NCI-H187 treated with DMSO at 0.1 percent for 48 hours (cell line): ENCODE results near the gene GTF2F1.
A peak's percentile ranks its signal among the peaks of the same experiment; 100 is the strongest.
"Not testable (repeated sequence)": the region's sequence is repeated elsewhere in the genome, so short reads cannot be mapped to it uniquely, and the experiment has no call there.

Experiments
- DNase-seq: peaks from one replicate; lab custom pipeline; 2025; lab: John Stamatoyannopoulos, UW

Gene GTF2F1

DNA sequence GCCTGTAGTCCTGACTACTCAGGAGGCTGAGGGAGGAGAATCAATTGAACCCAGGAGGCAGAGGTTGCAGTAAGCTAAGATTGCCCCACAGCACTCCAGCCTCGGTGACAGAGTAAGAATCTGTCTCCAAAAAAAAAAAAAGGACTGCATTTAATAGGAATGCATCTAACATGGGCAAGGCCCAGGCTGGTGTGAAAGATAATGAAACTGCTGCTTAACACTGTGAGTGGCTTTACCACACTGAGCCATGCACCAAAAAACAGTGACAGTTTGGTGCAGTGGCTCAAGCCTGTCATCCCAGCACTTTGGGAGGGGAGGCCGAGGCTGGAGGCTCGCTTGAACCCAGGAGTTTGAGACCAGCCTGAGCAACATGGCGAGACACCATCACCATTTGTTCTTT is 8.6 kb downstream of the GTF2F1 start:
- DNase-seq, result no peak

DNA sequence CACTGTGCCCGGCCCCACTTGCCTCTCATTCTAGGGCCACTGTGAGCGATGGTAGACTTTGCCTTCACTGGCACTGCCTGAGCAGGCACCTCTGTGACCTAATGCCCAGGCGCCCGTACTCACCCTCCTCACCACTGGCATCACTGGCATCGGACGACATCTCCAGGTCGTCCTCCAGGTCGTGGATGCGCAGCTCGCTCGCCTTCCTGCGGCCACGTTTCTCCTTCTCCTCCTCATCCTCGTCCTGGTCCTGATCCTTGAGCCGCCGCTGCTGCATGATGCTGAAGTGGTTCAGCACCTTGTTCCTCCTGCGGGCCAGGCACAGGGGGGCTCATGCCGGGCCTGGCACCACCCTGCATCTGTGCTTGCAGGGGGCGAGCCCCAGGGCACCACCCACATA is 9.8 kb downstream of the GTF2F1 start:
- DNase-seq, result no peak

DNA sequence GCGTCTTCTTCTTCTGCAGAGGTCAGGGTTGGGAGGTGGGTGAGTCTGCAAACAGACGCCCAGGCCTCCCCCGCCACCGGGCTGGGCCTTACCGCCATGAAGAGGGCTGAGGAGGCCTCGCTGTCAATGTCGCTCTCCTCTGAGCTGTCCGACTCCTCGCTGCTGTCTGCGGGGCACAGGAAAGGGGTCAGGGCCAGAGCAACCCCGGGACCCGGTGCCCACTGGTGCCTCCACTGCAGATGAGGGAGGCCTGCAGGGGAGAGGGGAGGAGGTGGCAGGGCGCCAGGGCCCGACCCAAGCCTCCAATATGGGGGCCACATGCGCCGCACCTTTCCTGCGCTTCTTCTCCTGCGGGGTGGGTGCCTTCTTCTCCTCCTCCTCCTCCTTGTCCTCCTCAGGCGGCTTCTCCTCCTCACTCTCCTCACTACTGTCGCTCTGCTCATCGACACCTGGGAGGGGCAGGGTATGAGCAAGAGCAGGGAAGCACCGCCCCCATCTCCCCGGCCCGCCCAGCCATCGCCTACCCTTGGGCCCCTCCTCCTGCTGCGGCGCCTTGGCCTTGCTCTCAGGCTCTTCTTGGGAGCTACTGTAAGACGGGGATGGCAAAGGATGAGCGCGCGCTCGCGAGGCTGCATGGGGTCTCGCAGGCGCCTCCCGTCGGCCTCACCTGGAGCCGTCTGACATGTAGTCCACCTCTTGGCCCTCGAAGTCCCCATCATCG is 11.8 kb downstream of the GTF2F1 start:
- DNase-seq, result no peak

DNA sequence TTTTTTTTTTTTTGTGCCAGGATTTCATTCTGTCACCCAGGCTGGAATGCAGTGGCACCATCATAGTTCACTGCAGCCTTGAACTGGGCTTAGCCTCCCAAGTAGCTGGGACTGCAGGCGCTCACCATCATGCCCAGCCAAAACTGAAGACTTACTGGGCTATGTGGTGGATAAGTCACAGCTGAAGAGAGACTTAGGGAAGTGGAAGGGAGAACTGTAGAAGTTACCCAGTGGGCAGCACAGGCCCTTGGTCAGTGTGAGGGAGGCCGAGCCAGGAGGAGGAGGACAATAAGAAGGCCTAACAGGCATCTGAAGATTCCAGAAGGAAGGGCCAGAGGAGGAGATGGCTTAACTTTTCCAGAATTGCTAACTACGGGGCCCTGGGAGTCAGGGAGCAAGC is 13.2 kb downstream of the GTF2F1 start:
- DNase-seq, result no peak

DNA sequence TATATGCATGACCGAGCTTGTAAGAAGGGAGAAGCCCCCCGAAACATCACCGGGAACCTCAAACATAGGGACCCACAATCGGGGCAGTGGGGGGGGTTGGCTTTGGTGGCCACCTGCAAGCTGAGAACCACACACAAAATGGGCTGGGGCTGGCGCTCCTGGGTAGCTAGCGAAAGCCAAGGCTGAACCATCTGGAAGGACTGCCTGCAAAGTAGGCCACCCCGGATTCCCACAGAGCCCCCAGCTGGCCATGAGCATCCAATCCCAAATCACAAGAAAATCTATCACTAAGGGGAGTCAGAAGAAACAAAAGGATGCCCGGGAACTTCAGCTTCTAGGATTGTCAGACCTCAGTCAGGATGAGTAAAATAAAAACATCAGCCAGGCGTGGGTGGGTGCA is 14.5 kb downstream of the GTF2F1 start:
- no peak for DNase-seq

DNA sequence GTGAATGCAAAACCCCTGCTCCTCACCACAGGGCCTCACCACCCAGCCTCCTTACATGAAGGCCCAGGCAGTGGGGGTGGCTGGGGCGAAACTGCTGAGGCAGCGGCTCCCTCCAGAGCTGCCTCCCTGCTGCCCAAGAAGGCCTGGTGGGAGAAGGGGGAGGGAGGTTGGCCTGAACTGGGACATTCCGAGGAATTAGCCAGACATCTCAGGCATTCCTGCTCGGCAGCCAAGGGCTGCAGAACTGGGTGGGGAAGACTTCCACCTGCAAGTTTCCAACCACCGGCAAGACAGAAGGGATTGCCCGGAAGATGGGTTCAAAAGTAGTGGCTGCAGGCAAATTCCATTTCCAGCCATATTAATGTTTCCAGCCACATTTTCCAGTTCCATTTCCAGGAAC is 14.9 kb downstream of the GTF2F1 start:
- DNase-seq, result no peak

DNA sequence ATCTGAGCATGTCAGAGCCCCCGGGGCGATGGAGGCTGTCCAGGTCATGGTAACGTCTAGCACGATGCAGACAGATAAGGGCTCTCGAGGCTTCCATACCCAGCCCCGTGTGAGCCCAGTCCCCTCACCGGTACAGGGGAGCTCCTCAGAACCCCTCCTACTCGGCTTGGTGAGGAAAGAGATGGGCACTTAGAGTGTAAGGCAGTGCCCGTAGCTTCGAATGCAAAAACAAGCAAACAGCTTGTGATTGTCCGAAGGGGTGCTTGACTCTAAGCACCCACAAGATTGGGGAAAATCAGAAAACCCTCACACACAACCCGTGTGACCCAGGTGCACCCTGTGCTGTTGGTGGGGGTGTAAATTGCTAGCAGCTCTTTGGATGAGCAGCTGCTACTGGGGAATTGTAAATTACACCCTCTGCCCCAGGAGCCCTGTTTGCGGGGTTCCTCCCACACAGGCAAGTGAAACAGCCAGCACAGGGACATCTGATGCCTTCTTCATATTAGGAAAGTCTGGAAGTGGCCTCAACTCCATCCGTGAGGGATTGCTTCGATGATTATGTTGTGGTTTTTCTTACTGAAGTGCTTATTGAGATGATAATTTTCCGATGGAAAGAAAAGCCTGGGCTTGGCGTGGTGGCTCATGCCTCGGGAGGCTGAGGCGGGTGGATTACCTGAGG is 16.3 kb downstream of the GTF2F1 start:
- DNase-seq, result no peak

DNA sequence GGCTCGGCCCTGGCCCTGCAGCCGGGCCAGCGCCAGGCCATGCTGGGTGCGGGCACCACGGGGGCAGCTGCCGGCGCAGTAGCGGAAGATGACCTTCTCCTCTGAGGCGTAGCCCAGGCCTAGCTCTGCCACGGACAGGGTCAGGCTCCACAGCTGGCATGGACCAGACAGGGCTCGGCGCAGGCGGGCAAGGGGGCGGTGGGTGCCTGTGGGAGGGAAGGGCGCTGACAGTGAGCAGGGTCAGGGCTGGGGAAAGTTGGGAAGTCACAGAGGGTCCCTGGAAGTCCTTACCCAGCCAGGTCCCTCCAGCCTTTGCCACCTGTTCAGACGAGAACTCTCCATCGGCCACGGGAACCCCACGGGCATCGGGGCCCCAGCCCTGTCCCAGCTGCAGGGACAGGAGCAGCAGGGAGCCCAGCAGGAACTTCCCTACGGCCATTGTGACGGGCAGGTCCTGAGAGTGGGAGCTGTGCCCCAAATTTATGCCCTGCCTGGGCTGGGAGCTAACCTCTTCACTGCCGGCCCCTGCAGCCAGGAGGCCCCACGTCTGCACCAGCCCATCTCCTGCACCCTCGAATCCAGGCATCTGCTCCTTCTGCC is 17.5 kb downstream of the GTF2F1 start, which contains the start of gene PSPN:
PSPN (minus strand) TSS at position 523 of the 600 bp plus-strand sequence; CDS start at position 439, 84 bp downstream.
- no peak for DNase-seq

DNA sequence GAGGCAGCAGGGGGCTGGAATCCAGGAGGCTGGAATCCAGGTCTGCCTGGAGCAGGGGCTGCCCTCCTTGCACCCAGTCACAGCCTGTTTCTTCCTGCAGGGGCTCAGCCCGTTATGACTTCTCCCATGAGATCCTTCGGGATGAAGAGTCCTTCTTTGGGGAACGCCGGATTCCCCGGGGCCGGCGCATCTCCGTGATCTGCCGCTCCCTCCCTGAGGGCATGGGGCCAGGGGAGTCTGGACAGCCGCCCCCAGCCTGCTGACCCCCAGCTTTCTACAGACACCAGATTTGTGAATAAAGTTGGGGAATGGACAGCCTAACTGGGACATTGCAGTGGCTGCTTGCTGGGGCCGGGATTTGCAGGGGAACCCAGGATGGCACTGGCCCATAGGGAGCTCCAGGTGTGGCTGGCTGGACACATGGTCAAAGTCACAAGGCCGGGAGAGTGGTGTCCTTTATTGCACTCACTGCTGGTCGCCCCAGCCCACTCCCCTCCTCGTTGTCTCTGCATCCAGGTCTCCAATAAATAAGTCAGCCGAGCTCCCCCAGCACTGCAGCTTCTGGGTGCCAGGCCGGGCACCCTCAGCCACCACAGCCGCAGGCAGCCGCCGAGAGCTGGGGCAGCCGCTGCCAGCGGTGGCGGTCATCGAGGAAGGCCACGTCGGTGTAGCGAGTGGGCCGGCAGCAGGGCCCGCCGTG is 18.1 kb downstream of the GTF2F1 start:
- no peak for DNase-seq

DNA sequence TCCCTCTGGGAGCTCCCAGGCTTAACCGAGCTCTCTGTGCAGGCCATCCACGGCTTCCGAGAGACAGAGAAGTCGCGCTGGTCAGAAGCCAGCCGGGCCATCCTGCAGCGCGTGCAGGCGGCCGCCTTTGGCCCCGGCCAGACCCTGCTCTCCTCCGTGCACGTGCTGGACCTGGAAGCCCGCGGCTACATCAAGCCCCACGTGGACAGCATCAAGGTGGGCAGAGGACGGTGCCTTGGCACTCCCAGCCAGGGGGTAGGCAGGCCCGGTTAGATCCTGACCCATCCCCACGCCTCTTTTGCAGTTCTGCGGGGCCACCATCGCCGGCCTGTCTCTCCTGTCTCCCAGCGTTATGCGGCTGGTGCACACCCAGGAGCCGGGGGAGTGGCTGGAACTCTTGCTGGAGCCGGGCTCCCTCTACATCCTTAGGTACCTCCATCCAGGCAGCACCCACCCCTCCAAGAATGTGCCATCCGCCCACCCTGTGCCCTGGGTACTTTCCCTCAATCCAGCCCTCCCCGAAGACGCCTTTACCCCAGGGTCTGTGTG is 18.7 kb downstream of the GTF2F1 start:
- DNase-seq, result no peak

DNA sequence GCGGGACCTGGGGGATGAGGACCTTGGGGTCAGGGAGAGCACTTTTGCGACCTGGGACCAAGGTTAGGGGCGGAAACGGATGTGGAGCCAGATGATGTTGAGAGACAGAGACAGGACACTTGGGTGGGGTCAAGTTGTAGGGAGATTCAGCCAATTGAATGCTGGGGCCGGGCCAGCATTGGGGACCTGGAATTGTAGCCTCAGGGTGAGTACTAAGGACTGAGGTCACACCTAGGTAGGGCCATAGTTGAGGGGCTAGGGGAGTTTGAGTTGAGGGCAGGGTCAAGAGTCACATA is 19.2 kb downstream of the GTF2F1 start:
- no peak for DNase-seq

DNA sequence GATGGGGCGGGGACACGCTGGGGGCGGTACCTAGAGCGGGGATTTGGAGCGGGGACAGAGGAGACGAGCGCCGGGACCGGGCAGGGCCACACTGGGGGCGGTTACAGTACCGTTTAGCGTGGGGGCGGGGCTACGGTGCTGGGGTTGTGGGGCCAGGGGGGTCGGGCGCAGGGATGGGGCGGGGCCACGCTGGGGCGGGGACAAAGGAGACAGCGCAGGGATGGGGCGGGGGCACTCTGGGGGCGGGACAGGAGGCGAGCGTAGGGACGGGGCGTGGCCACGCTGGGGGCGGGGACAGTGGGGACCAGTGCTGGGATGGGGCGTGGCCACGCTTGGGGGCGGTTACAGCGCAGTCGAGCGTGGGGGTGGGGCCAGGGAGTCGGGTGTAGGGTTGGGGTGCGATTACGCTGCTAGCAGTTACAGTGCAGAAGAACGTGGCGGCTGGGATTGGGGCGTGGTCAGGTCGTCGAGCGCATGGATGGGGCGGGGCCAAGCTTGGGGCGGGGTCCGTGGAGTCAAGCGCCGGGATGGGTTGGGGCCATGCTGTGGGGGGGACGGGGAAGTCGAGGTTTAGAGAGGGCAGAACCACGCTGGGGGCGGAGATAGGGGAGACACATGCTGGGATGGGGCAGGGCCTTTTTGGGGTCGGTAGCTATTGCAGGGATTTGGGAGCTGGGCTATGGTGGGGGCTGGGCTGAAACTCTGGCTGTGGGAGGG is 19.7 kb downstream of the GTF2F1 start:
- DNase-seq, result peak; percentile 50

DNA sequence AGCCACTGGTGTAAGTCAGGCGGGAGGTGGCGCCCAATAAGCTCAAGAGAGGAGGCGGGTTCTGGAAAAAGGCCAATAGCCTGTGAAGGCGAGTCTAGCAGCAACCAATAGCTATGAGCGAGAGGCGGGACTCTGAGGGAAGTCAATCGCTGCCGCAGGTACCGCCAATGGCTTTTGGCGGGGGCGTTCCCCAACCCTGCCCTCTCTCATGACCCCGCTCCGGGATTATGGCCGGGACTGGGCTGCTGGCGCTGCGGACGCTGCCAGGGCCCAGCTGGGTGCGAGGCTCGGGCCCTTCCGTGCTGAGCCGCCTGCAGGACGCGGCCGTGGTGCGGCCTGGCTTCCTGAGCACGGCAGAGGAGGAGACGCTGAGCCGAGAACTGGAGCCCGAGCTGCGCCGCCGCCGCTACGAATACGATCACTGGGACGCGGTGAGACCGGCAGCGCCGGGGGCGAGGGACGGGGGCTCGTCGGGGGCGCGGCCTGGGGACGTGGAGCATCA is 20.3 kb downstream of the GTF2F1 start, which contains the start of gene ALKBH7:
ALKBH7 (plus strand) TSS at position 201 of the 502 bp plus-strand sequence; CDS start at position 228, 27 bp downstream.
- peak; percentile 71 for DNase-seq

DNA sequence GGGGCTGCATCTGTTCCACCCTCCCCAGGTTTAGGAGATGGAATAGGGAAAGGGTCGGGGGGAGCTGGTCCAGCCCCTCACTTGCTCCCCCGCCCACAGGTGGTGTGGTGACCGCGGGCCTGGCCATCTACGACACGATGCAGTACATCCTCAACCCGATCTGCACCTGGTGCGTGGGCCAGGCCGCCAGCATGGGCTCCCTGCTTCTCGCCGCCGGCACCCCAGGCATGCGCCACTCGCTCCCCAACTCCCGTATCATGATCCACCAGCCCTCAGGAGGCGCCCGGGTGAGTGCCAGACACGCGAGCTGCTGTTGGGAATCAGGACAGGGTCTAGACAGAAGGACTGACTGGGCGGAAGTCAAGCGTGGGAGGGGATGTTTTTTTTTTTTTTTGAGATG is 28.6 kb downstream of the GTF2F1 start:
- DNase-seq, result no peak

DNA sequence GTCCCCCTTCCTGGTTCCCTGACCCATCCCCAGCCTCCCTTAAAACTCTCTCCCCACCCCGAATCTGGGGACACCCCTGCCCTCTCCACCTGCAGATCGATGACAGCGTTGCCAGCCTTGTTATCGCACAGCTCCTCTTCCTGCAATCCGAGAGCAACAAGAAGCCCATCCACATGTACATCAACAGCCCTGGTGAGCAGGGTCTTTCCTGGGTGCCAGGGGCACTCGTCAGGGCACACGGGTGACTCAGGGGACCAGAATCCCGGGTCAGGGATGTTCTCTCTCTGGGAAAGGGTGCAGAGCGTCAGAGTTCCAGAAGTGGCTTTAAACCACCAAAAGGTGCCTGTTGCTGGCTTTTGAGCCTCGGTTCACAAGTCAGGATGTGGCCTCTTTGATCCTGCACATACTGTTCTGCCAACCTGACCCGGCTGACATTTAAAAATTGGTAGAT is 30.6 kb downstream of the GTF2F1 start:
- DNase-seq, result no peak

DNA sequence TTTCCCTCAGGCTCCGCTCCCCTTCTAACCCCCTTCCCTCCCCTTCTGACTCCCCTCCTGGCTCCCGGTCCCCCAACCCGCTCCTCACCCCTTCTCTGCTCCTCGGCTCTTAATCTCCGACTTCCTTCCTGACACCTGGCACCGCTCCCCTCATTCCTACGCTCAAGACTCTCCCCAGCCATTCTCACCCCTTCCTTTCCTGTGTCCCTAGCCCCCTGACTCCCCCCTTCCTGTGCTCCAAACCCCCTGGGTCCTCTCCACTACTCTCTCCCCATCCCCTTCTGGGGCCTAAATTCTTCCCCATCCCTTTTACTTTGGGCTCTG is 31.0 kb downstream of the GTF2F1 start:
- DNase-seq, result no peak

DNA sequence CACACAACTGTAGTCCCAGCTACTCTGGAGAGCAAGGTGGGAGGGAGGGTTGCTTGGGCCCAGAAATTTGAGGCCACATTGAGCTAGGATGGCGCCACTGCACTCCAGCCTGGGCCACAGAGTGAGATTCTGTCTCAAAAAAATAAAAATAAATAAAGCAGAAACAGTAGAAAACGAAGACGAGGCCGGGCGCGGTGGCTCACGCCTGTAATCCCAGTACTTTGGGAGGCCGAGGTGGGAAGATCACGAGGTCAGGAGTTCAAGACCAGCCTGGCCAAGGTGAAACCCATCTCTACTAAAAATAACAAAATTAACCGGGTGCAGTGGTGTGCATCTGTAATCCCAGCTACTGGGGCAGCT is 32.1 kb downstream of the GTF2F1 start:
- DNase-seq, result not testable (repeated sequence)

DNA sequence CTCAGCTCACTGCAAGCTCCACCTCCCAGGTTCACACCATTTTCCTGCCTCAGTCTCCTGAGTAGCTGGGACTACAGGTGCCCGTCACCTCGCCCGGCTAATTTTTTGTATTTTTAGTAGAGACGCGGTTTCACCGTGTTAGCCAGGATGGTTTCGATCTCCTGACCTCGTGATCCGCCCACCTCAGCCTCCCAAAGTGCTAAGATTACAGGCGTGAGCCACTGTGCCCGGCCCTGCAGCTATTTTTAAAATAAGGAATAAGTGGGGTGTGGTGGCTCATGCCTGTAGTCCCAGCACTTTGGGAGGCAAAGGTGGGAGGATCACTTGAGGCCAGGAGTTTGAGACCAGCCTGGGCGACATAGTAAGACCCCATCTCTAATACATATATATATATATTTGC is 32.5 kb downstream of the GTF2F1 start:
- not testable (repeated sequence) for DNase-seq

DNA sequence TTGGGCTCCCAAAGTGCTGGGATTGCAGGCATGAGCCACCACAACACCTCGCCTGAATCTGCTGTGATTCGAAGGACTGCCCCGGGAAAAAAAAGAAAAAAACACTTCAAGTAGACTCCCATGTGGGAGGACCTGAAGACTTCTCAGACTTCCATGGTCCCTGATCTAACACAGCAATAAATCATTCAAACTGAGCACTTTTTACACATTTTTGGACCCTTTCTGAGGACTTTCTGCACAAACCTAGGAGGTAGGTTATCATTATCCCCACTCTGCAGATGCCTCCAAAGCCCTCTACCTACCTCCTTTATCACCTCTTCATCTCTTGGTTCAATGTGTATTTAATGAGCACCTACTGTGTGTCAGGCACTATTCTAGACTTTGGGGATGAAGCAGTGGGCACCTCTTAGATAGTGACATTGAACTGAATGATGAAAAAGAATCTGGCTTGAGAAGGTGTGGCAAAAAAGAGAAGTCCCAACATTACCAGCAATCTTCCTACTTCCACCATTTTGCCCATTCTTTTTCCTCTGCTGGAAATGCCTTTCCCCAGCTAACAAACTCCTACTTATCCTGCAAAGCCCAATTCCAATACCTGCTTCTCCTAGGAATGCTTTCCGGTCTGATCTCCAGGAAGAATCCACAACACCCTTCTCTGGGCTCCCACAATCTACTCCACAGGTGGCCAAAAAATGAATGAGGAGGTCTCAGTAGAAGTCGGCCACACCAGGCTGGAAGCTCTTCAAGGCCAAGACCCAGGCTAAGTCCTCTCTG is 33.2 kb downstream of the GTF2F1 start:
- no peak for DNase-seq

DNA sequence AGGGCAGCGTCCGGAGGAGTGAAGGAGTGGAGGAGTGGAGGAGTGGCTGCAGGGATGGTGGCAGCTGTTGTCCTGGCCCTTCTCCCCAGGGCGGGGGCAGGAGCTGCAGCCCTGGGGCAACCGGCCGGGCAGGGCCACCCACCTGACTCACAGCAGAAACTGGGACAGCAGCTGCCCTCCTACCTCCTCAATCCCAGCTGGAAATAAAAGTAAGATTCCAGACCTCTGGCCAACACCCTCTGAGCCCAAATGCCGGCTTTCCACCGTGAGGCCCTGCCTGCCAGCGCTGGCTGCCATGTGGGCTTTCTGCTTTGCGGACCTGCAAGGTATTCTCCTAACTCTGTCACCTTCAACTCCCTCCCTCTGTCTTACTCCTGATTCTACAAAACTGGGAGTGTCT is 35.0 kb downstream of the GTF2F1 start:
- DNase-seq, result no peak

DNA sequence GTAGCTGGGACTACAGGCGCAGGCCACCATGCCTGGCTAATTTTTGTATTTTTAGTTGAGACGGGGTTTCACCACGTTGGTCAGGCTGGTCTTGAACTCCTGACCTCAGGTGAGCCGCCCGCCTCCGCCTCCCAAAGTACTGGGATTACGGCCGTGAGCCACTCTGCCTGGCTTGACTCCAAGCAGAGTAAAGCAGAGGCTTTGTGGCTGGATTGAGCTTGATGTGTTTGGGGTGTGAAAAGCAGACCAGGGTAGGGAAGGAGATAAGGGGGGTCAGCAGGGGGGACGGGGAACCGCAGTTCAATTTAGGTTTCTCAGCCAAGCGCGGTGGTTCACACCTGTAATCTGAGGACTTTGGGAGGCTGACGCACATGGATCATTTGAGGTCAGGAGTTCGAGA is 35.8 kb downstream of the GTF2F1 start:
- DNase-seq, result no peak
